Central memory CD8-positive, alpha-beta T cell (primary cell): ENCODE data around the gene CMC1.
A peak's percentile ranks its signal among the peaks of the same experiment; 100 is the strongest.

Source experiments
- ATAC-seq: fragments of 150-1000 bp; cut with Tn5 transposase; replicated peaks from 2 replicates; pipeline ENCODE4 v1.10.0; 2022; ENCODE audit warnings: mild to moderate bottlenecking, moderate FRiP score, moderate number of reproducible peaks; ENCODE audit not compliant: poor library complexity, severe bottlenecking; ENCODE audit errors: extremely low read depth
- DNase-seq, 2 donors: peaks; one replicate each; pipeline ENCODE4 v3.0.0; 2021; ENCODE audit warnings: low spot score in 2 of 2
- H3K27ac Mint-ChIP-seq: one replicate; pipeline ENCODE4 v1.8.0; 2022; ENCODE audit warnings: low read depth, mild to moderate bottlenecking, moderate library complexity, mixed read lengths
- H3K27me3 Mint-ChIP-seq: one replicate; pipeline ENCODE4 v1.8.0; 2022; ENCODE audit warnings: mixed read lengths
- H3K36me3 Mint-ChIP-seq: one replicate; pipeline ENCODE4 v1.8.0; 2022; ENCODE audit warnings: mild to moderate bottlenecking, moderate library complexity, mixed read lengths; ENCODE audit not compliant: insufficient read depth
- H3K4me1 Mint-ChIP-seq: one replicate; pipeline ENCODE4 v1.8.0; 2022; ENCODE audit warnings: mixed read lengths
- H3K4me3 Mint-ChIP-seq: one replicate; pipeline ENCODE4 v1.8.0; 2022; ENCODE audit warnings: mild to moderate bottlenecking, moderate library complexity, mixed read lengths
- H3K9me3 Mint-ChIP-seq: one replicate; pipeline ENCODE4 v1.8.0; 2022; ENCODE audit warnings: mixed read lengths

CMC1 gene

GRCh38 chr3:28224430-28224829, 17.0 kb upstream of the CMC1 start:
- H3K9me3 Mint-ChIP-seq = peaks cover 5% of the 10 kb centered on the region
- no peak for ATAC-seq

GRCh38 chr3:28226020-28226419, 15.4 kb upstream of the CMC1 start:
- Mint-ChIP-seq H3K27ac (no peak overlapping the region), H3K27me3 (no peaks in the 10 kb centered on the region), H3K9me3 (no peaks in the 10 kb centered on the region), H3K36me3 (no peaks in the 10 kb centered on the region), H3K4me1 (peaks cover 29% of the 10 kb centered on the region), H3K4me3 (no peak overlapping the region)
- ATAC-seq (no peak), DNase-seq (no peak)

More at GRCh38 chr3:28224430-28224829, 17.0 kb upstream of the CMC1 start:
- Mint-ChIP-seq H3K36me3 (no peaks in the 10 kb centered on the region), H3K4me3 (no peak overlapping the region), H3K27me3 (no peaks in the 10 kb centered on the region), H3K27ac (no peak overlapping the region), H3K4me1 (peaks cover 36% of the 10 kb centered on the region)
- no peak for DNase-seq

GRCh38 chr3:28228623-28229022, 12.8 kb upstream of the CMC1 start:
- Mint-ChIP-seq H3K9me3 (peaks cover 6% of the 10 kb centered on the region), H3K4me3 (no peak overlapping the region)

DNA sequence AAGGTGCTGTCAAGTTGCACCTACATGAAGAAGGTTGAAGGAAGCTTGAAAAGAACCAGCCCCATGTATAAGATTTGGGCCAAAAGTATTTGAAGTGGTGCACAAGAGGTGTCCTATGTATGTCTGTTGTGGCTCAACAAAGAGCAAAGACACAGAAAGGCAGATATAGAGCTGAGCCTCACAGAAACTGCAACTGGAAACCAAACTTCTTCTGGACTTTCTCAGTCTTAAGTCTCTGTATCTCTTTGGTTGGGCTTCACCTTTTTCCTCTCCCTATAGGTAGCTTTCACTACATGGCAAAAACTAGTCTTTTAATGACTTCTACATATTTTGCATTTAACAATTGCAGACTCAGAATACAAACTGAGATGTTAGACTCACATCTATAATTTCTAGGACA, 8.8 kb upstream of the CMC1 start:
- Mint-ChIP-seq H3K4me1 (peaks cover 63% of the 10 kb centered on the region), H3K27ac (no peak overlapping the region), H3K4me3 (no peak overlapping the region), H3K9me3 (peaks cover 6% of the 10 kb centered on the region), H3K27me3 (no peaks in the 10 kb centered on the region), H3K36me3 (peaks cover 2% of the 10 kb centered on the region)
- ATAC-seq = no peak
- DNase-seq = no peak

More at GRCh38 chr3:28228623-28229022, 12.8 kb upstream of the CMC1 start:
- ATAC-seq = no peak
- H3K27ac Mint-ChIP-seq = no peak overlapping the region
- no peak for DNase-seq
- no peaks in the 10 kb centered on the region for H3K27me3 Mint-ChIP-seq
- no peaks in the 10 kb centered on the region for H3K36me3 Mint-ChIP-seq
- peaks cover 43% of the 10 kb centered on the region for H3K4me1 Mint-ChIP-seq

DNA sequence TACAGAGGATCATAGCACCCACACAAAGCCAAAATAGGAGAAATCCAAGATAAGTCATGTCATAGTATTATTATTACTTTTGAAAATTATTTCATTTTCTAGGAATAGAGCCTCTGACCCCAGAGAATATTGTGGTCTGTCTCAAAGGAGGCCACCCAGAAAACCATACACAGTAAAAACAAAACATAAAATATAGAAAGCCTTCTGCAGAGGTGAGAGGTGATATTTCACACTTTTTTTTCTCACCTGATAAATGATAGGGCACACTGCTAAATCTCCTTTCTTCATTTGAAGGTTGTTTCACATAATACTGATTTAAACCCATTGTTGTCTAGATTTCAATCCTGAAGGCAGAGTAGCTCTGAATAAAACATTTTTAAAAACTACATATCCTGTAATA, 7.0 kb upstream of the CMC1 start:
- no peaks in the 10 kb centered on the region for H3K27me3 Mint-ChIP-seq
- DNase-seq (no peak), ATAC-seq (peak; percentile 60)
- H3K27ac Mint-ChIP-seq = peak overlapping the region; percentile 68
- peaks cover 6% of the 10 kb centered on the region for H3K9me3 Mint-ChIP-seq
- peak overlapping the region; percentile 19 for H3K4me3 Mint-ChIP-seq
- peaks cover 74% of the 10 kb centered on the region for H3K4me1 Mint-ChIP-seq
- H3K36me3 Mint-ChIP-seq = peaks cover 2% of the 10 kb centered on the region

DNA sequence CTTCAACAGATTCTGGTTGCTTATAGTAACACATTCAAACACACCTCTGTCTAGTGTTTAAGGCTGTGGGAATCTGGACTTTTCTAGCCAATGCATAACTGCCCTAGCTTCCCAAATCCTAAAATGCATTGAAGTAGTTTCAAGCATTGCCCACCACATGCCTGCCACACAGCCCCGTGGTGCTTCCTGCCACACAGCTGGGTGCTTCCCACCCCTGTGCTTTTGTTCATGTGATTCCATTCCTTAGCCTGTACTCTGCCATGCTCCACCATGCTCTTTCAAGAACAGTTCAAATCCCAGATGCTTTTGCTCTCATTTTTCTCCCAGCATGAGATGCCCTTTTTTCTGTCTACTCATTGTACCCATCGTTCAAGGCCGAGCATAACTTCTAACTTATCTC, 2.3 kb upstream of the CMC1 start:
- DNase-seq (no peak), ATAC-seq (no peak)
- peaks cover 76% of the 10 kb centered on the region for H3K4me1 Mint-ChIP-seq
- H3K4me3 Mint-ChIP-seq = no peak overlapping the region
- no peaks in the 10 kb centered on the region for H3K27me3 Mint-ChIP-seq
- no peak overlapping the region for H3K27ac Mint-ChIP-seq
- peaks cover 16% of the 10 kb centered on the region for H3K36me3 Mint-ChIP-seq
- no peaks in the 10 kb centered on the region for H3K9me3 Mint-ChIP-seq

DNA sequence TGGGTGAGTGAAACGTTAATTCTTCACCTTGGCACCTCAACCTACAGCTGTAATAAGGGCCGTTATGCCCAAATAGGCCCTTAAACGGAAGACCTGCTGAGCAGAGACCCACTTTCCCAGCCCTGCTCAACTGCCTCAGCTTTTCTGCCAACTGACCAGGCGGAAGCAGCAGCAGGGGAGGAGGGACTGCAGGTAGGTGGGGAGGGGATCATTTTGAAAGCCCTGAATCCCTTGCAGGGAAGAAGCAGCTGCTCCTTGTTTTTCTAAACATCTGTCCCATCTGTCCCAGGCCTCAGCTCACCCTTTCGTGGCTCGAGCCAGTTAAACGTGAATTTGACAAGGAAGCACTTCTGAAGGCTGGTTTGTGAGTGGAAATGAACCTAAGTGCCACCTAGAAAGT, 978 bp upstream of the CMC1 start:
- peak overlapping the region; percentile 89 for H3K4me3 Mint-ChIP-seq
- H3K27ac Mint-ChIP-seq = peak overlapping the region; percentile 76
- H3K36me3 Mint-ChIP-seq = peaks cover 15% of the 10 kb centered on the region
- ATAC-seq = no peak
- DNase-seq = no peak
- H3K27me3 Mint-ChIP-seq = no peaks in the 10 kb centered on the region
- no peaks in the 10 kb centered on the region for H3K9me3 Mint-ChIP-seq
- peaks cover 73% of the 10 kb centered on the region for H3K4me1 Mint-ChIP-seq

GRCh38 chr3:28242519-28242918, 1.1 kb downstream of the CMC1 start:
- no peaks in the 10 kb centered on the region for H3K9me3 Mint-ChIP-seq
- ATAC-seq = no peak

DNA sequence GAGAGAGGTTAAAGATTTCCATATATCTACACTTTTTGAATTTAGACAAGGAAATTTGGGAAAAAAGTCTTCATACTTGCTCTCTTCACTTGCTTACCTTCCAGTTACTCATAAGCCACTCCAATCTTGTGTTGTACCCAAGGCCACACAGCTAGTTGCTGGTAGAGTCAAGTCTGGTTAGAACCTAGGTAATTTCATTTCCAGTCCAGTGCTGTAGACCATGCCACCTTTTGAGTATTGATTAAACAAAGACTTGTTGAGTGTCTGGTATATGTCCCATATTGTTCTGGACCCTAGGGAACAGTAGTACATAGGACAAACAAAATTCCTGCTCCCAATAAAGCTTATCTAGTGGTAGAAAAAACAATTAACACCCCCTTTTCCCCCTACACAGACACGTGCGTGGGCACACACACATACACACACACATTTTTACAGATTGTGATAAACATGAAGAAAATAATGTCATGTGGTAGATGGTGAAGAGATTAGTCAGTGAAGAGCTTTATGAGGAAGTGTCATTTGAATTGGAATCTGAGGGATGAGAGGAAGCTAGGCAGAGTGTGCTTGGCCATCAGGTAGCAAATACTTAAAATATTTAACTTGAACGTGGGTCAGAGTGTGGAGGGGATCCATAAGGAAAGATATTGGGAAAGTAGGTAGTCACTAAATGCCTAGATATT, 2.1 kb downstream of the CMC1 start:
- Mint-ChIP-seq H3K4me1 (peaks cover 77% of the 10 kb centered on the region), H3K36me3 (peaks cover 17% of the 10 kb centered on the region), H3K4me3 (peak overlapping the region; percentile 89), H3K9me3 (no peaks in the 10 kb centered on the region), H3K27me3 (no peaks in the 10 kb centered on the region), H3K27ac (peak overlapping the region; percentile 76)
- peak; percentile 57 for ATAC-seq
- peak in 1 of 2 donors; percentile 21 for DNase-seq

More at GRCh38 chr3:28242519-28242918, 1.1 kb downstream of the CMC1 start:
- Mint-ChIP-seq H3K36me3 (peaks cover 15% of the 10 kb centered on the region), H3K4me3 (peak overlapping the region; percentile 89), H3K4me1 (peaks cover 77% of the 10 kb centered on the region), H3K27me3 (no peaks in the 10 kb centered on the region), H3K27ac (peak overlapping the region; percentile 76)
- no peak for DNase-seq

DNA sequence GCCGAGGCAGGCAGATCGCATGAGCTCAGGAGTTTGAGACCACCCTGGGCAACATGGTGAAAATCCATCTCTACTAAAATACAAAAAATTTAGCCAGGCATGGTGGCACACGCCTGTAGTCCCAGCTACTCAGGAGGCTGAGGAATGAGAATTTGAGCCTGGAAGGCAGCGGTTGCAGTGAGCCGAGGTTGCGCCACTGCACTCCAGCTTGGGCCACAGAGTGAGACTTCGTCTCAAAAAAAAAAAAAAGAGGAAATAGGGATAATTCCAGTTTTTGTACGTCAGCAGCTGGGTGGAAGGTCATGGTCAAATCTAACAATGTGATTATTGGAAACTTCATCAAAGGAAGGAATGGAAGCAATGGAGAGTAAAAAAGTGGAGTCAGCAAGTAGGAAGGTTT, 3.1 kb downstream of the CMC1 start:
- no peaks in the 10 kb centered on the region for H3K9me3 Mint-ChIP-seq
- H3K27me3 Mint-ChIP-seq = no peaks in the 10 kb centered on the region

DNA sequence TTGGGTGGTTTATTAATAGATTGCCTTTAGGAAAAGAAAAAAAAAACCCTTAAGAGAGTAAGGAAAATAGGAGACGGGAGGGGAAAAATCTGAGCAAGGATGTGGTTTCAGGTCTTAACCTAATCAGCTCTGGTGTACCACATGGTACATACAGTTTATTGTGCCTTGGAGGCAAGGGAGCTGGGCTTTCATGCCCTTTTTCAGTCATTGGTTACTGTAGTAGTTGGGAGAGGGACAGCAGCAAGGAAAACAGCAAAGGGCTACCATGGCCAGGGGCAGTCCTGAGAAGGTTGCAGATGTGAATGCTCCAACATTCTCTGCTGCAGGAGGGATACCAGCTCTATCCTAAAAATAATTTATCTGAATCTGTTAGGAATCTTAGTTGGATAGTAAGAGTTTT, 5.9 kb downstream of the CMC1 start:
- Mint-ChIP-seq H3K36me3 (peaks cover 16% of the 10 kb centered on the region), H3K9me3 (no peaks in the 10 kb centered on the region), H3K4me1 (peaks cover 89% of the 10 kb centered on the region), H3K27me3 (no peaks in the 10 kb centered on the region), H3K27ac (peak overlapping the region; percentile 41), H3K4me3 (peak overlapping the region; percentile 54)
- DNase-seq (no peak), ATAC-seq (no peak)

More for the DNA sequence above, 3.1 kb downstream of the CMC1 start:
- peaks cover 17% of the 10 kb centered on the region for H3K36me3 Mint-ChIP-seq
- ATAC-seq (no peak), DNase-seq (no peak)
- peak overlapping the region; percentile 76 for H3K27ac Mint-ChIP-seq
- peak overlapping the region; percentile 89 for H3K4me3 Mint-ChIP-seq
- peaks cover 75% of the 10 kb centered on the region for H3K4me1 Mint-ChIP-seq

DNA sequence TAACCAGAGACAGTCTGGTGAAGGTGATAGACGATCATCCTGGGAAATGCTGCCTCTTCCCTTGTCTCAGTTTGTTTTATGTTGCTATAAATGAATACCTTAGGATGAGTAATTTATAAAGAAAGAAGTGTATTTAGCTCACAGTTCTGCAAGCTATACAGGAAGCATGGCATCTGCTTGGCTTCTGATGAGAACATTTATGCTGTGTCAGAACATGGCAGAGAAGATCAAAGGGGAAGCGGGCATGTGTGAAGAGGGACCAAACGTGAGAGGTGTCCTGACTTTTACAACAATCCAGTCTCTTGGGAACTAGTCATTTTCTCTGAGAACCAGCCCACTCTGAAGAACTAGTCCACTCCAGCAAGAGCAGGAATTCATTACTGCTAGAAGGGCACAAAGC, 9.6 kb downstream of the CMC1 start:
- Mint-ChIP-seq H3K27ac (peak overlapping the region; percentile 61), H3K4me1 (peaks cover 78% of the 10 kb centered on the region), H3K9me3 (no peaks in the 10 kb centered on the region), H3K4me3 (peak overlapping the region; percentile 41), H3K27me3 (no peaks in the 10 kb centered on the region), H3K36me3 (peaks cover 9% of the 10 kb centered on the region)
- DNase-seq (no peak), ATAC-seq (no peak)

- no peaks in the 10 kb centered on the region for H3K9me3 Mint-ChIP-seq
- H3K27me3 Mint-ChIP-seq = no peaks in the 10 kb centered on the region
- ATAC-seq = peak; percentile 83
- peak overlapping the region; percentile 61 for H3K27ac Mint-ChIP-seq
- H3K4me1 Mint-ChIP-seq = peaks cover 75% of the 10 kb centered on the region
- peak in 1 of 2 donors; percentile 44 for DNase-seq
- H3K4me3 Mint-ChIP-seq = peak overlapping the region; percentile 56
- H3K36me3 Mint-ChIP-seq = peaks cover 9% of the 10 kb centered on the region
Observed at GRCh38 chr3:28252001-28252431, 10.6 kb downstream of the CMC1 start.
